DND-41 (cell line): ENCODE measurements around the gene GRIK2.

Source experiments
- EZH2 ChIP-seq: IDR thresholded peaks from 3 replicates; pipeline ENCODE4 v1.6.1; 2012; ENCODE audit warnings: borderline replicate concordance, low read depth, mild to moderate bottlenecking, moderate library complexity, low read length, inconsistent platforms; ENCODE audit not compliant: severe bottlenecking
- TF ChIP-seq, protein P1 (sequence below): IDR thresholded peaks from 2 replicates; pipeline ENCODE4 v1.5.1; 2012; ENCODE audit warnings: borderline replicate concordance, low read length, moderate library complexity, mild to moderate bottlenecking; ENCODE audit not compliant: poor library complexity, severe bottlenecking; ENCODE audit errors: extremely low read depth

DNA sequence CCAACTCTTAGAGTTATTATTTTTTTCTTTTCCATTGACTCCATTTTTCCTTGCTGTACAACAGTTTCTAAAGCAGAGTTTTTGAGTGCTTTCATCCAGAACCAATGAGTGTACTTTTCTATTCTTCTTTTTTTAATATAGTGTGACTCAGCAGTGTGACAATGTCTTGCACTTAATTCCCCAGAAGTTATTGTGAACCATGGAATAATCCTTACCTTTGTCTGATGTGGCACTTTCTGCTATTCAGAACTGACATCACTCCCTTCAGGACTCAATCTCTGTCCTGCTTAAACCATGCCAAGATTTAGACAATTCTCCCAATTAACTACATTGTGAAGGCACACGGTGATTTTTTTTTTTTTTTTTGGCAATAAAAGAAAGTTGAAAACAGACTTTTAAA is 41.5 kb downstream of the GRIK2 start:
- TF ChIP-seq, protein P1, sequence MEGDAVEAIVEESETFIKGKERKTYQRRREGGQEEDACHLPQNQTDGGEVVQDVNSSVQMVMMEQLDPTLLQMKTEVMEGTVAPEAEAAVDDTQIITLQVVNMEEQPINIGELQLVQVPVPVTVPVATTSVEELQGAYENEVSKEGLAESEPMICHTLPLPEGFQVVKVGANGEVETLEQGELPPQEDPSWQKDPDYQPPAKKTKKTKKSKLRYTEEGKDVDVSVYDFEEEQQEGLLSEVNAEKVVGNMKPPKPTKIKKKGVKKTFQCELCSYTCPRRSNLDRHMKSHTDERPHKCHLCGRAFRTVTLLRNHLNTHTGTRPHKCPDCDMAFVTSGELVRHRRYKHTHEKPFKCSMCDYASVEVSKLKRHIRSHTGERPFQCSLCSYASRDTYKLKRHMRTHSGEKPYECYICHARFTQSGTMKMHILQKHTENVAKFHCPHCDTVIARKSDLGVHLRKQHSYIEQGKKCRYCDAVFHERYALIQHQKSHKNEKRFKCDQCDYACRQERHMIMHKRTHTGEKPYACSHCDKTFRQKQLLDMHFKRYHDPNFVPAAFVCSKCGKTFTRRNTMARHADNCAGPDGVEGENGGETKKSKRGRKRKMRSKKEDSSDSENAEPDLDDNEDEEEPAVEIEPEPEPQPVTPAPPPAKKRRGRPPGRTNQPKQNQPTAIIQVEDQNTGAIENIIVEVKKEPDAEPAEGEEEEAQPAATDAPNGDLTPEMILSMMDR, result no peak
- TF ChIP-seq EZH2, result no peak
